RWPE2 (cell line): ENCODE measurements around the gene MRPL51.

Experiments
- ATAC-seq: fragments of 200-7000 bp; cut with Tn5 transposase; 3 replicates; pipeline ENCODE4 v1.9.1; 2021; ENCODE audit warnings: low read depth
- DNase-seq: peaks from one replicate; pipeline ENCODE4 v3.0.0-alpha.2; 2020; ENCODE audit warnings: low spot score
- H3K27ac ChIP-seq: fragments of 450-650 bp; 2 replicates; pipeline ENCODE4 v1.5.1; 2017; ENCODE audit warnings: mild to moderate bottlenecking; ENCODE audit not compliant: poor library complexity, severe bottlenecking
- H3K27me3 ChIP-seq: fragments of 250-450 bp; sonication (Bioruptor Pico); 2 replicates; pipeline ENCODE4 v1.5.1; 2021; ENCODE audit warnings: mild to moderate bottlenecking, moderate library complexity; ENCODE audit not compliant: insufficient read depth, poor library complexity, severe bottlenecking
- H3K36me3 ChIP-seq: fragments of 250-450 bp; sonication (Bioruptor Pico); 2 replicates; pipeline ENCODE4 v1.5.1; 2020; ENCODE audit warnings: low read depth, mild to moderate bottlenecking, moderate library complexity
- H3K4me1 ChIP-seq: fragments of 250-450 bp; sonication (Bioruptor Pico); 2 replicates; pipeline ENCODE4 v1.5.1; 2021; ENCODE audit warnings: mild to moderate bottlenecking, moderate library complexity; ENCODE audit not compliant: insufficient read depth, poor library complexity, severe bottlenecking
- H3K4me3 ChIP-seq: fragments of 250-450 bp; sonication (Bioruptor Pico); 2 replicates; pipeline ENCODE4 v1.5.1; 2021; ENCODE audit warnings: mild to moderate bottlenecking, moderate library complexity; ENCODE audit not compliant: severe bottlenecking
- H3K9me3 ChIP-seq: fragments of 250-450 bp; sonication (Bioruptor Pico); 2 replicates; pipeline ENCODE4 v1.5.1; 2021; ENCODE audit warnings: mild to moderate bottlenecking, moderate library complexity; ENCODE audit not compliant: severe bottlenecking
- CTCF ChIP-seq: fragments of 450-650 bp; IDR thresholded peaks from one replicate; pipeline ENCODE4 v1.5.1; 2017; ENCODE audit warnings: mild to moderate bottlenecking, moderate library complexity; ENCODE audit not compliant: poor library complexity, severe bottlenecking

MRPL51 gene

DNA sequence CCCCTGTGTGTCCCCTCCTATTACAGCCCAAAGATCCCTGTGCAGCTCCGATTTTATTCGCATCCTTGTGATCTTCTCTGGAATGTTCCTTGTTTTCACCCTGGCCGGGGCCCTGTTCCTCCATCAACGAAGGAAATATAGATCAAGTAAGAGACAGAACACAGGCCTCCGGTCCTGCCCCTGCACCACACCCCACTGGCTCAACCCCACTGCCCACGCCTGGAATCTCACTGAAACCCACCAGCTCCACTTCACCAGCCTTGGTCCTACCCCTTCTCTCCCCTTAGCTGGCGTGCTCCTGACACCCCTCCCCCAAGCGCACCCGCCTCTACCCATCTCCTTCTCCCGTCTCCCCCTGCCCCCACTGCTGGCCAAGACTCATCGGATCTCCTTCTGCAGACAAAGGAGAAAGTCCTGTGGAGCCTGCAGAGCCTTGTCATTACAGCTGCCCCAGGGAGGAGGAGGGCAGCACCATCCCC, 42.2 kb downstream of the MRPL51 start:
- DNase-seq (peak; percentile 31), ATAC-seq (no peak; the same call in 2 of the 3 replicates)
- Histone ChIP-seq H3K4me3 (peak overlapping the region; percentile 41), H3K36me3 (no peaks in the 10 kb centered on the region), H3K4me1 (peaks cover 4% of the 10 kb centered on the region), H3K9me3 (no peaks in the 10 kb centered on the region), H3K27me3 (no peaks in the 10 kb centered on the region), H3K27ac (peak overlapping the region; percentile 68)
- no peak for TF ChIP-seq CTCF

DNA sequence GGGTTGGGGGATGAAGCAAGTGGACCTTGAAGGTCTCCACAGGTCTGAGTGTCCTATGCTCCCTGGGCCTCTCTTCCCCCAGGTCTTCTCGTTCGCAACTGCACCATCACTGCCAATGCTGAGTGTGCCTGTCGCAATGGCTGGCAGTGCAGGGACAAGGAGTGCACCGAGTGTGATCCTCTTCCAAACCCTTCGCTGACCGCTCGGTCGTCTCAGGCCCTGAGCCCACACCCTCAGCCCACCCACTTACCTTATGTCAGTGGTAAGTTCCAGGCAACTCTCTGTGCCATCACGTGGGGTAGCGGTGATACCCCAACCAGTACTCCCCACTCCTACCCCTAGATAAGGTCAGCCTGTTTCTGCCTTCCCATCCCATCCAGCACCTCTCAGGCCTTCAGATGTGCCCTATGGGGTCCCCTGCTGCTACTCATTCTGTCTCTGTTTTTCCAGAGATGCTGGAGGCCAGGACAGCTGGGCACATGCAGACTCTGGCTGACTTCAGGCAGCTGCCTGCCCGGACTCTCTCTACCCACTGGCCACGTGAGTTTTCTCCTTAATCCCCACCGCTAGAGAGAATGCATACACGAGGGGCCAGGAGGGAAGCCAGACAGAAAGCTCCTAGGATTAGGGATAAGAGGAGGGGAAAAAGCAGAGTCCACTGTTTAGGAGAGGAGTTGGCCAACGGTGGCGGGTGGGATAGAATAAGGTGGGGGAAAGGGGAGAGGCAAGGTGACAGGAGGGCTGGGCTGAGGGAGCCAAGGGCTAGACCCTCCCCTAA, 42.8 kb downstream of the MRPL51 start:
- Histone ChIP-seq H3K4me1 (peaks cover 4% of the 10 kb centered on the region), H3K27ac (peak overlapping the region; percentile 68), H3K4me3 (peak overlapping the region; percentile 41), H3K36me3 (no peaks in the 10 kb centered on the region), H3K27me3 (no peaks in the 10 kb centered on the region), H3K9me3 (no peaks in the 10 kb centered on the region)
- no peak for TF ChIP-seq CTCF
- no peak for ATAC-seq
- DNase-seq = peak; percentile 23

- no peak within 1 kb of the TSS for H3K4me3 ChIP-seq
- no peaks in the 10 kb centered on the region for H3K4me1 ChIP-seq
- H3K9me3 ChIP-seq = no peaks in the 10 kb centered on the region
- no peak for ATAC-seq
- no peak for DNase-seq
- no peak within 1 kb of the TSS for H3K27ac ChIP-seq
- no peaks in the 10 kb centered on the region for H3K27me3 ChIP-seq
- H3K36me3 ChIP-seq = no peaks in the 10 kb centered on the region
- no peak for TF ChIP-seq CTCF
Observed at GRCh38 chr12:6444704-6445688, 48.1 kb downstream of the MRPL51 start, which contains the start of gene CD27. CD27 (plus strand) TSS chr12:6444955; CDS start chr12:6445096, 141 bp downstream.

DNA sequence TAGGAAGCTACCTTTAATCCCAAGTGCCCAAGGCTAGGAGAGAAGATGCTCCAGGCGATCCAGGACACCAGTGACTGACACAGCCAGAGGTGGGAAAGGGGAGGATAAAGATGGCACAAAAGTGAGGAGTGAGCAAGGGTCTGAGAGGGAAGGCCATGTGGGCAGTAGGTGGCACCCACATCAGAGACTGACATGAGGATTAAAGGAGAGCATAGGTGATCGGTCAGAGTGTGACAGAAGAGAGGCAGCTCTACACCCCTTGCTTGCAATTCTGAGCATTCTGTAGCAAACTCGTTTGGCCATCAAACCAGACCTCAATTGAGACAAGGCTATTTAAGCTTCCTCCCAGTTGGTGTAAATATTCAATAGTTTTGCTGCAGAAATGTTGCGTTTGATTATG, 49.0 kb downstream of the MRPL51 start:
- Histone ChIP-seq H3K36me3 (no peaks in the 10 kb centered on the region), H3K27ac (no peak overlapping the region), H3K9me3 (no peaks in the 10 kb centered on the region), H3K4me1 (no peaks in the 10 kb centered on the region), H3K27me3 (no peaks in the 10 kb centered on the region), H3K4me3 (no peak overlapping the region)
- ATAC-seq (no peak), DNase-seq (no peak)
- TF ChIP-seq CTCF = no peak
